Measurements from ENCODE around the gene SEMA4B. TPM values are rescaled to one million over a fixed set of nuclear protein-coding genes. Genes with fewer than 3 reads are reported as not detected.

Gene SEMA4B
- total and polyA plus RNA-seq, 9 of the 15 experiments (the other 6 are each of a cell fraction or from before 2014, with no cell fraction given), result 1.3 to 33.6 (median 11.0) TPM

DNA sequence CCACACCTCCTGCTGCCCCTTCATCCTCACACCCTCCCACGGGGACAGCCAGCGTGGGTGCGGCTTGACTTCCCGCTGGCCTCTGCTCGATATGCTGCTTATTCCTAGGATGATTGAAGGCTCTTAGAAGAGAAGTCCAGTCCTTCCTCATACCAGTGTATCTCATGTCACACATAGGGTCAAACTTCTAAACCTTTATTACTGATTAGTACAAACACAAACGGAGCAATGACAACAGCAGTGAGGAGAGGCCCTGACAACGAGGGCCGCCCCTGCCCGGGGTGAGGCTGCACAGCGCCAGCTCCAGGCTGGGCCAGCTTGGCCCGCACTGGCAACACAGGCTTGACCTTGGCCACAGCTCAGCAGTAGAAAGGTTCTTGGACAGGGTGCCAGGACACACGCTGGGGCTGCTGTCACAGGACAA lies 29.0 kb downstream of the SEMA4B start:
- ChIA-PET CTCF (ENCODE audit: low intra/inter-chr PET ratio) (interaction anchor here (0.7 kb wide), 1 partner anchor 87 kb away, joined by 3 read pairs; no protein-coding TSS in a partner anchor), POLR2A (interaction anchor here (0.8 to 1.8 kb wide), 4 partner anchors 8 to 44 kb away, joined by 3 to 6 read pairs (median 4); no protein-coding TSS in a partner anchor)
- intact Hi-C loops (cut with micrococcal nuclease) (loop anchor here (5.0 kb wide), 1 partner anchor 57 kb away; no protein-coding TSS in a partner anchor), in situ Hi-C loops (cut with MboI) (loop anchor here (10.0 kb wide), 1 partner anchor 445 kb away; no protein-coding TSS in a partner anchor)
- ATAC-seq, result no peak
- Histone ChIP-seq H3K4me3 (no peak overlapping the region), H3K27ac (ENCODE audit: extremely low read depth, low read depth, low read length) (peak overlapping the region; percentile 29; the same call in 1 of the 3 replicates), H3K36me3 (ENCODE audit: control insufficient read depth, insufficient read depth, low read length) (peaks cover 72% of the 10 kb centered on the region), H3K9me1 (ENCODE audit: control insufficient read depth, insufficient read depth, low read length) (no peaks in the 10 kb centered on the region), H3K9me3 (replicated peaks; ENCODE audit: control insufficient read depth, insufficient read depth, low read depth, low read length) (no peaks in the 10 kb centered on the region), H2AFZ (ENCODE audit: low read depth, low read length) (no peak overlapping the region), H3K27me3 (ENCODE audit: control insufficient read depth in 2 of 2, insufficient read depth in 2 of 2, low read length in 2 of 2) (no peaks in the 10 kb centered on the region), H3K9ac (ENCODE audit: insufficient read depth in 1 of 2, low read depth in 2 of 2, low read length in 2 of 2) (peak overlapping the region in 1 of 2 experiments; percentile 76; a peak in 1 of 4 replicates), H4K20me1 (replicated peaks; ENCODE audit: control insufficient read depth, insufficient read depth, low read length) (0 out of 2 replicates have a peak, but pooled peaks cover 4% of the 10 kb centered on the region), H3K79me2 (ENCODE audit: control insufficient read depth, insufficient read depth, low read length) (peaks cover 32% of the 10 kb centered on the region), H3K4me1 (replicated peaks in 1 of 2; ENCODE audit: control insufficient read depth in 2 of 2, insufficient read depth in 2 of 2, low read length in 2 of 2) (peaks cover 7 to 45% of the 10 kb centered on the region in 2 experiments; a peak in 3 of 5 replicates), H3K4me2 (ENCODE audit: insufficient read depth, low read length) (no peak overlapping the region)
- no peak for FAIRE-seq
- no TSS peak for BruUV-seq (replicated peaks)
- DNase-seq (ENCODE audit: extremely low read depth in 1 of 4, low spot score in 3 of 4), result no peak
- TF ChIP-seq SMAD3 (CRISPR knock-in tag; conservative IDR thresholded peaks at IDR 0.05) (no peak), RBFOX2 (IDR thresholded peaks at IDR 0.05; ENCODE audit: low read depth, low read length) (peak; percentile 17; the same call in 1 of the 2 replicates), XRCC5 (IDR thresholded peaks at IDR 0.05; ENCODE audit: low read depth, low read length) (no peak), DMBX1 (CRISPR knock-in tag; IDR thresholded peaks at IDR 0.05; ENCODE audit: borderline replicate concordance) (no peak), MYNN (IDR thresholded peaks at IDR 0.05) (0 out of 2 replicates have a peak, but pooled peaks have one; percentile 0), MYNN (CRISPR knock-in tag; IDR thresholded peaks at IDR 0.05) (no peak), SREBF1 (IDR thresholded peaks at IDR 0.05; ENCODE audit: borderline replicate concordance, low read depth, low read length) (no peak), POLR2B (IDR thresholded peaks at IDR 0.05; ENCODE audit: low read depth, partially characterized antibody) (peak; percentile 9), POLR2G (IDR thresholded peaks at IDR 0.05; ENCODE audit: low read depth, low read length) (peak; percentile 62)
- TF ChIP-seq, protein P1, sequence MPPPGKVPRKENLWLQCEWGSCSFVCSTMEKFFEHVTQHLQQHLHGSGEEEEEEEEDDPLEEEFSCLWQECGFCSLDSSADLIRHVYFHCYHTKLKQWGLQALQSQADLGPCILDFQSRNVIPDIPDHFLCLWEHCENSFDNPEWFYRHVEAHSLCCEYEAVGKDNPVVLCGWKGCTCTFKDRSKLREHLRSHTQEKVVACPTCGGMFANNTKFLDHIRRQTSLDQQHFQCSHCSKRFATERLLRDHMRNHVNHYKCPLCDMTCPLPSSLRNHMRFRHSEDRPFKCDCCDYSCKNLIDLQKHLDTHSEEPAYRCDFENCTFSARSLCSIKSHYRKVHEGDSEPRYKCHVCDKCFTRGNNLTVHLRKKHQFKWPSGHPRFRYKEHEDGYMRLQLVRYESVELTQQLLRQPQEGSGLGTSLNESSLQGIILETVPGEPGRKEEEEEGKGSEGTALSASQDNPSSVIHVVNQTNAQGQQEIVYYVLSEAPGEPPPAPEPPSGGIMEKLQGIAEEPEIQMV (tag; conservative IDR thresholded peaks at IDR 0.05; ENCODE audit: low read depth), result no peak
- WGBS (ENCODE audit: insufficient coverage, low coverage, missing lambda C conversion rate), result 58% methylated on average over 12 of the region's 12 CpGs
